ENCODE data around the gene ZBTB17. TPM values are rescaled to one million over a fixed set of nuclear protein-coding genes. Genes with fewer than 3 reads are reported as not detected.
"Not testable (repeated sequence)": the region's sequence is repeated elsewhere in the genome, so short reads cannot be mapped to it uniquely, and the experiment has no call there.

The ZBTB17 gene
- polyA plus RNA-seq, 1 experiment = 21.4 TPM

GRCh38 chr1:16006552-16007485 is 30.9 kb upstream of the ZBTB17 start:
- Histone ChIP-seq H3K9me3 (ENCODE audit: control insufficient read depth, insufficient read depth, low read length) (no peaks in the 10 kb centered on the region; the same call in 1 of the 2 replicates), H3K27ac (ENCODE audit: low read depth, low read length) (no peak overlapping the region), H3K4me3 (ENCODE audit: low read depth, low read length) (no peak overlapping the region), H3K27me3 (ENCODE audit: control insufficient read depth, insufficient read depth, low read length) (no peaks in the 10 kb centered on the region)
- no peak for DNase-seq (ENCODE audit: low read depth, low spot score)
- no peak for TF ChIP-seq CTCF (IDR thresholded peaks at IDR 0.05; ENCODE audit: low read depth, low read length)
- CTCF ChIA-PET = interaction anchor here (0.5 to 5.7 kb wide), 17 partner anchors 11 to 320 kb away, joined by 3 to 31 read pairs (median 4); partner anchors contain the start of genes FAM131C, HSPB7 and SPEN
- POLR2A ChIA-PET = no interaction called here

- H3K27ac ChIP-seq (ENCODE audit: low read depth, low read length) = no peak overlapping the region
- POLR2A ChIA-PET = no interaction called here
- no peak for DNase-seq (ENCODE audit: low read depth, low spot score)
- TF ChIP-seq CTCF (IDR thresholded peaks at IDR 0.05; ENCODE audit: low read depth, low read length) = no peak
- no peak overlapping the region for H3K4me3 ChIP-seq (ENCODE audit: low read depth, low read length)
- no peaks in the 10 kb centered on the region for H3K27me3 ChIP-seq (ENCODE audit: control insufficient read depth, insufficient read depth, low read length)
- CTCF ChIA-PET = interaction anchor here (1.2 to 5.7 kb wide), 4 partner anchors 11 to 212 kb away, joined by 4 to 31 read pairs (median 6); no protein-coding TSS in a partner anchor
- no peaks in the 10 kb centered on the region; the same call in 1 of the 2 replicates for H3K9me3 ChIP-seq (ENCODE audit: control insufficient read depth, insufficient read depth, low read length)
Observed at GRCh38 chr1:16006010-16006409, 30.1 kb upstream of the ZBTB17 start.

GRCh38 chr1:16005597-16005996 is 29.7 kb upstream of the ZBTB17 start:
- no peak for TF ChIP-seq CTCF (IDR thresholded peaks at IDR 0.05; ENCODE audit: low read depth, low read length)
- ChIA-PET POLR2A (interaction anchor here (0.6 kb wide), 1 partner anchor 51 kb away, joined by 3 read pairs; no protein-coding TSS in a partner anchor), CTCF (interaction anchor here (1.2 to 5.7 kb wide), 4 partner anchors 10 to 211 kb away, joined by 4 to 31 read pairs (median 6); no protein-coding TSS in a partner anchor)
- no peak overlapping the region for H3K4me3 ChIP-seq (ENCODE audit: low read depth, low read length)
- H3K27me3 ChIP-seq (ENCODE audit: control insufficient read depth, insufficient read depth, low read length) = no peaks in the 10 kb centered on the region
- H3K9me3 ChIP-seq (ENCODE audit: control insufficient read depth, insufficient read depth, low read length) = no peaks in the 10 kb centered on the region; the same call in 1 of the 2 replicates
- H3K27ac ChIP-seq (ENCODE audit: low read depth, low read length) = no peak overlapping the region
- DNase-seq (ENCODE audit: low read depth, low spot score) = no peak

GRCh38 chr1:16001274-16001673 is 25.4 kb upstream of the ZBTB17 start:
- H3K27ac ChIP-seq (ENCODE audit: low read depth, low read length); H3K9me3 ChIP-seq (ENCODE audit: control insufficient read depth, insufficient read depth, low read length); POLR2A ChIA-PET; H3K4me3 ChIP-seq (ENCODE audit: low read depth, low read length); H3K27me3 ChIP-seq (ENCODE audit: control insufficient read depth, insufficient read depth, low read length); DNase-seq (ENCODE audit: low read depth, low spot score): not testable (repeated sequence)
- CTCF ChIA-PET = interaction anchor here (0.5 to 2.3 kb wide), 4 partner anchors 85 to 210 kb away, joined by 4 to 9 read pairs (median 5); no protein-coding TSS in a partner anchor

GRCh38 chr1:15998929-15999328 is 23.0 kb upstream of the ZBTB17 start:
- ChIA-PET CTCF (interaction anchor here (1.0 to 1.5 kb wide), 2 partner anchors 10 to 183 kb away, joined by 4 read pairs; no protein-coding TSS in a partner anchor), POLR2A (no interaction called here)

More at GRCh38 chr1:15998929-15999328, 23.0 kb upstream of the ZBTB17 start:
- Histone ChIP-seq H3K27me3 (ENCODE audit: control insufficient read depth, insufficient read depth, low read length) (no peaks in the 10 kb centered on the region), H3K27ac (ENCODE audit: low read depth, low read length) (no peak overlapping the region), H3K9me3 (ENCODE audit: control insufficient read depth, insufficient read depth, low read length) (no peaks in the 10 kb centered on the region), H3K4me3 (ENCODE audit: low read depth, low read length) (no peak overlapping the region)
- DNase-seq (ENCODE audit: low read depth, low spot score) = no peak
- no peak for TF ChIP-seq CTCF (IDR thresholded peaks at IDR 0.05; ENCODE audit: low read depth, low read length)
